HEK293 (cell line): Measurements from ENCODE around the gene TICRR.

ENCODE experiments used
- CTCF ChIA-PET: fragments of 350-600 bp; formaldehyde crosslinking; extraction: SDS; loops from one replicate; lab custom pipeline; 2021; ENCODE audit warnings: antibody characterized with exemption; lab: Yijun Ruan, JAX
- POLR2A ChIA-PET: fragments of 300-600 bp; formaldehyde crosslinking; extraction: SDS; loops from one replicate; lab custom pipeline; 2020; ENCODE audit warnings: antibody characterized with exemption, inconsistent platforms; lab: Yijun Ruan, JAX
- H3K27ac ChIP-seq: fragments of 200-500 bp; sonication (Bioruptor generic); 2 replicates; pipeline ENCODE4 v1.5.1; 2014; ENCODE audit warnings: low read depth, low read length, control low read depth, inconsistent platforms; ENCODE audit errors: extremely low read depth
- H3K36me3 ChIP-seq, 2 experiments: fragments of 200-500 bp in 1 of 2; sonication (Bioruptor generic) in 1 of 2; 1 replicate in 1 of 2; 2 replicates in 1 of 2; pipeline ENCODE4 v1.5.1; 2014 to 2017; ENCODE audit warnings: inconsistent platforms in 2 of 2, low read length in 2 of 2; ENCODE audit not compliant: control insufficient read depth in 2 of 2, insufficient read depth in 1 of 2
- H3K4me1 ChIP-seq: fragments of 200-500 bp; sonication (Bioruptor generic); 2 replicates; pipeline ENCODE4 v1.5.1; 2014; ENCODE audit warnings: mild to moderate bottlenecking, low read length, inconsistent platforms; ENCODE audit not compliant: control insufficient read depth, insufficient read depth
- H3K4me3 ChIP-seq: 2 replicates; pipeline ENCODE4 v1.5.1; 2011; ENCODE audit warnings: low read depth, mild to moderate bottlenecking, control low read depth, low read length, moderate library complexity
- H3K9me3 ChIP-seq: fragments of 200-500 bp; sonication (Bioruptor generic); 2 replicates; pipeline ENCODE4 v1.5.1; 2014; ENCODE audit warnings: low read depth, low read length, inconsistent platforms; ENCODE audit not compliant: control insufficient read depth, insufficient read depth
- EGR2 ChIP-seq: fragments of 450-650 bp; formaldehyde crosslinking; IDR thresholded peaks from 2 replicates; pipeline ENCODE4 v1.5.1; 2016; ENCODE audit warnings: low read depth, missing biosample characterization, missing genetic modification characterization
- PATZ1 ChIP-seq: fragments of 450-650 bp; formaldehyde crosslinking; IDR thresholded peaks from 2 replicates; pipeline ENCODE4 v1.5.1; 2016; ENCODE audit warnings: missing biosample characterization, missing genetic modification characterization
- SCRT1 ChIP-seq: fragments of 450-650 bp; formaldehyde crosslinking; IDR thresholded peaks from 2 replicates; pipeline ENCODE4 v1.5.1; 2016; ENCODE audit warnings: missing biosample characterization, missing genetic modification characterization, borderline replicate concordance
- SP2 ChIP-seq: fragments of 450-650 bp; formaldehyde crosslinking; IDR thresholded peaks from 2 replicates; pipeline ENCODE4 v1.5.1; 2016; ENCODE audit warnings: missing biosample characterization, missing genetic modification characterization
- SP7 ChIP-seq: fragments of 450-650 bp; formaldehyde crosslinking; IDR thresholded peaks from 2 replicates; pipeline ENCODE4 v1.5.1; 2016; ENCODE audit warnings: missing biosample characterization, missing genetic modification characterization
- TSHZ1 ChIP-seq: fragments of 450-650 bp; formaldehyde crosslinking; IDR thresholded peaks from 2 replicates; pipeline ENCODE4 v1.5.1; 2016; ENCODE audit warnings: missing biosample characterization, missing genetic modification characterization, borderline replicate concordance
- ZBTB7A ChIP-seq: fragments of 450-650 bp; formaldehyde crosslinking; IDR thresholded peaks from 2 replicates; pipeline ENCODE4 v1.5.1; 2016; ENCODE audit warnings: low read depth, missing biosample characterization, missing genetic modification characterization
- ZNF140 ChIP-seq: fragments of 450-650 bp; formaldehyde crosslinking; IDR thresholded peaks from 2 replicates; pipeline ENCODE4 v1.5.1; 2016; ENCODE audit warnings: missing biosample characterization, missing genetic modification characterization
- ZNF155 ChIP-seq: fragments of 450-650 bp; formaldehyde crosslinking; IDR thresholded peaks from 2 replicates; pipeline ENCODE4 v1.5.1; 2016; ENCODE audit warnings: missing biosample characterization, missing genetic modification characterization
- ZNF157 ChIP-seq: fragments of 450-650 bp; formaldehyde crosslinking; IDR thresholded peaks from 2 replicates; pipeline ENCODE4 v1.5.1; 2016; ENCODE audit warnings: missing biosample characterization, missing genetic modification characterization
- ZNF248 ChIP-seq: fragments of 450-650 bp; formaldehyde crosslinking; IDR thresholded peaks from 2 replicates; pipeline ENCODE4 v1.5.1; 2017; ENCODE audit warnings: missing biosample characterization, missing genetic modification characterization
- ZNF274 ChIP-seq, 2 experiments: fragments of 200-500 bp in 1 of 2; fragments of 450-650 bp in 1 of 2; sonication (Bioruptor generic) in 1 of 2; formaldehyde crosslinking in 1 of 2; IDR thresholded peaks; 2 replicates each; pipeline versions ENCODE4 v1.5.1 to v1.6.1; 2014 to 2016; ENCODE audit warnings: borderline replicate concordance in 1 of 2, inconsistent platforms in 1 of 2, low read length in 1 of 2, missing biosample characterization in 1 of 2, missing genetic modification characterization in 1 of 2
- ZNF341 ChIP-seq: fragments of 450-650 bp; formaldehyde crosslinking; IDR thresholded peaks from 2 replicates; pipeline ENCODE4; 2016; ENCODE audit warnings: low read depth, missing biosample characterization, missing genetic modification characterization
- ZNF449 ChIP-seq: fragments of 450-650 bp; formaldehyde crosslinking; IDR thresholded peaks from 2 replicates; pipeline ENCODE4 v1.5.1; 2017; ENCODE audit warnings: missing biosample characterization, mild to moderate bottlenecking, missing genetic modification characterization, moderate library complexity
- ZNF501 ChIP-seq: fragments of 450-650 bp; formaldehyde crosslinking; IDR thresholded peaks from 2 replicates; pipeline ENCODE4 v1.5.1; 2016; ENCODE audit warnings: missing biosample characterization, missing genetic modification characterization
- ZNF514 ChIP-seq: fragments of 450-650 bp; formaldehyde crosslinking; IDR thresholded peaks from 2 replicates; pipeline ENCODE4 v1.5.1; 2016; ENCODE audit warnings: missing biosample characterization, missing genetic modification characterization
- ZNF677 ChIP-seq: fragments of 450-650 bp; IDR thresholded peaks from 2 replicates; pipeline ENCODE4 v1.5.0; 2018; ENCODE audit warnings: missing biosample characterization, mild to moderate bottlenecking, missing genetic modification characterization, moderate library complexity
- ZNF776 ChIP-seq: fragments of 450-650 bp; formaldehyde crosslinking; IDR thresholded peaks from 2 replicates; pipeline ENCODE4 v1.5.0; 2017; ENCODE audit warnings: missing biosample characterization, missing genetic modification characterization, borderline replicate concordance
- ZNF791 ChIP-seq: fragments of 450-650 bp; formaldehyde crosslinking; IDR thresholded peaks from 2 replicates; pipeline ENCODE4 v1.5.1; 2016; ENCODE audit warnings: missing biosample characterization, missing genetic modification characterization
- ZSCAN16 ChIP-seq: fragments of 450-650 bp; formaldehyde crosslinking; IDR thresholded peaks from 2 replicates; pipeline ENCODE4 v1.5.1; 2016; ENCODE audit warnings: missing biosample characterization, missing genetic modification characterization

The TICRR gene

GRCh38 chr15:89654301-89654761, 79.1 kb downstream of the TICRR start:
- peaks cover 7 to 31% of the 10 kb centered on the region in 2 experiments; a peak in 2 of 3 replicates for H3K36me3 ChIP-seq
- CTCF ChIA-PET = interaction anchor here (1.4 kb wide), 1 partner anchor 19 kb away, joined by 3 read pairs; no protein-coding TSS in a partner anchor
- TF ChIP-seq SCRT1 (tag by site-specific recombination) = no peak
- TF ChIP-seq ZNF140 (tag by site-specific recombination) = no peak
- no peak for TF ChIP-seq ZNF514
- TF ChIP-seq ZNF449 (tag by site-specific recombination) = peak; percentile 70
- peak; percentile 78 for TF ChIP-seq ZNF341 (tag by site-specific recombination)
- no peak for TF ChIP-seq ZNF776 (tag by site-specific recombination)
- TF ChIP-seq, all 188 proteins: peak for 2
- peaks cover 8% of the 10 kb centered on the region; the same call in 1 of the 2 replicates for H3K4me1 ChIP-seq
- peak overlapping the region; percentile 89 for H3K4me3 ChIP-seq
- POLR2A ChIA-PET = interaction anchor here (0.6 kb wide), 2 partner anchors 16 to 123 kb away, joined by 3 to 7 read pairs; no protein-coding TSS in a partner anchor
- peak overlapping the region; percentile 86; the same call in 1 of the 2 replicates for H3K27ac ChIP-seq
- no peaks in the 10 kb centered on the region for H3K9me3 ChIP-seq

- Histone ChIP-seq H3K4me3 (peak within 1 kb of the TSS; percentile 89), H3K27ac (peak within 1 kb of the TSS; percentile 86; the same call in 1 of the 2 replicates), H3K36me3 (peaks cover 7 to 23% of the 10 kb centered on the region in 2 experiments; a peak in 2 of 3 replicates), H3K4me1 (peaks cover 8% of the 10 kb centered on the region; the same call in 1 of the 2 replicates), H3K9me3 (no peaks in the 10 kb centered on the region)
- CTCF ChIA-PET = interaction anchor here (1.4 kb wide), 1 partner anchor 18 kb away, joined by 3 read pairs; no protein-coding TSS in a partner anchor
- POLR2A ChIA-PET = interaction anchor here (0.6 kb wide), 2 partner anchors 15 to 123 kb away, joined by 3 to 7 read pairs; no protein-coding TSS in a partner anchor
- TF ChIP-seq SP7 (tag by site-specific recombination) = peak; percentile 65
- TF ChIP-seq EGR2 (tag by site-specific recombination) = peak; percentile 58
- TF ChIP-seq PATZ1 (tag by site-specific recombination) = peak; percentile 93
- no peak for TF ChIP-seq ZNF248 (tag by site-specific recombination)
- TF ChIP-seq ZNF501 (tag by site-specific recombination) = peak; percentile 71
- TF ChIP-seq ZNF157 (tag by site-specific recombination) = no peak
- TF ChIP-seq ZNF791 (tag by site-specific recombination) = no peak
- TF ChIP-seq ZNF155 = no peak
- no peak for TF ChIP-seq ZNF677 (tag by site-specific recombination)
- peak; percentile 52; the same call in 1 of the 2 replicates for TF ChIP-seq TSHZ1 (tag by site-specific recombination)
- peak; percentile 23; the same call in 1 of the 2 replicates for TF ChIP-seq SP2
- TF ChIP-seq ZSCAN16 (tag by site-specific recombination) = peak; percentile 98
- TF ChIP-seq ZNF274 (IDR thresholded peaks at IDR 0.05; ENCODE audit: low read length) = no peak
- TF ChIP-seq ZNF274 (tag by site-specific recombination; IDR thresholded peaks at IDR 0.05; ENCODE audit: borderline replicate concordance) = no peak
- TF ChIP-seq ZBTB7A (tag by site-specific recombination) = peak; percentile 70; the same call in 1 of the 2 replicates
These were observed 79.9 kb downstream of the TICRR start, which contains the start of gene KIF7 for GRCh38 chr15:89654847-89655805. TSS of gene KIF7 (minus strand) at chr15:89655467. CDS start at chr15:89652930, 2,537 bp downstream.
